Stimulated activated naive B cell treated with anti-CD40 and anti-IgM and Interleukin-4, amounts not matched to agents 10 μg/mL and 1 μg/mL and 100 μg/mL, for 72 hours (primary cell): ENCODE measurements around the gene PLA2G4F.

Experiments used
- ATAC-seq, 2 donors: fragments of 150-1000 bp; cut with Tn5 transposase; replicated peaks; 2 replicates each; pipeline ENCODE4 v1.10.0; 2021; ENCODE audit warnings: moderate library complexity in 1 of 2
- DNase-seq: peaks from one replicate; pipeline ENCODE4 v3.0.0; 2021
- H3K27ac Mint-ChIP-seq: one replicate; pipeline ENCODE4 v1.8.0; 2022; ENCODE audit warnings: mild to moderate bottlenecking, mixed read lengths
- H3K27me3 Mint-ChIP-seq, 2 donors: one replicate each; pipeline ENCODE4 v1.8.0; 2022; ENCODE audit warnings: mixed read lengths in 2 of 2
- H3K36me3 Mint-ChIP-seq, 2 donors: one replicate each; pipeline ENCODE4 v1.8.0; 2022; ENCODE audit warnings: mixed read lengths in 2 of 2, mild to moderate bottlenecking in 1 of 2
- H3K4me1 Mint-ChIP-seq, 2 donors: one replicate each; pipeline ENCODE4 v1.8.0; 2022; ENCODE audit warnings: mixed read lengths in 2 of 2, mild to moderate bottlenecking in 1 of 2
- H3K4me3 Mint-ChIP-seq, 2 donors: one replicate each; pipeline ENCODE4 v1.8.0; 2022; ENCODE audit warnings: mild to moderate bottlenecking in 2 of 2, mixed read lengths in 2 of 2, moderate library complexity in 1 of 2
- H3K9me3 Mint-ChIP-seq, 2 donors: one replicate each; pipeline ENCODE4 v1.8.0; 2022; ENCODE audit warnings: mixed read lengths in 2 of 2, mild to moderate bottlenecking in 1 of 2

The PLA2G4F gene

GRCh38 chr15:42157981-42158765 is 1.7 kb upstream of the PLA2G4F start:
- ATAC-seq (peak in 1 of 2 donors; percentile 22), DNase-seq (no peak)
- H3K27me3 Mint-ChIP-seq: no peaks in the 10 kb centered on the region
- H3K36me3 Mint-ChIP-seq: peaks cover 23 to 30% of the 10 kb centered on the region in 2 donors
- H3K4me3 Mint-ChIP-seq: no peak overlapping the region
- peaks cover 0 to 6% of the 10 kb centered on the region in 2 donors for H3K4me1 Mint-ChIP-seq
- no peak overlapping the region for H3K27ac Mint-ChIP-seq
- H3K9me3 Mint-ChIP-seq: no peaks in the 10 kb centered on the region

DNA sequence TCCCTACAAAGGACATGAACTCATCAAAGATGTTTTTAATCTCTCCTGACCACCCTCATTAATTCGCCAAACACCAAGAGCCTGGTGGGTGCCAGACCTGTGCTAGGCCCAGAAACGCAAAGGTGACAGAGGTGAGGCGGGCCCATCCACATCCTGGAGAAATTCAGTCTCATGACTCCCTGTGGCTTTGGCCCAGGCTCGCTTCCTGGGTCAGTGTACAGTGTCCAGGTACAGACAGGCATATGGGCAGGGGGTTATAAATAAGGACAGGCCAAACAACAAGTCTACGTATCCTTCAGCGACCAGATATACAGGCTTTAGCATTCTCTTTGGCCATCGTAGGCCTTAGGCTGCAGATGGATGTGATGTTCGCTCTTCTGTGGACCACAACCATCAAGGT is 945 bp upstream of the PLA2G4F start:
- ATAC-seq: no peak
- Mint-ChIP-seq H3K4me3 (no peak overlapping the region), H3K36me3 (peaks cover 17 to 25% of the 10 kb centered on the region in 2 donors), H3K27ac (peak overlapping the region; percentile 33), H3K27me3 (no peaks in the 10 kb centered on the region), H3K4me1 (peaks cover 0 to 6% of the 10 kb centered on the region in 2 donors), H3K9me3 (no peaks in the 10 kb centered on the region)
- DNase-seq: no peak

GRCh38 chr15:42155546-42156242 is 742 bp downstream of the PLA2G4F start:
- ATAC-seq (no peak), DNase-seq (no peak)
- Mint-ChIP-seq H3K27ac (no peak overlapping the region), H3K4me3 (no peak overlapping the region), H3K4me1 (peaks cover 0 to 6% of the 10 kb centered on the region in 2 donors), H3K9me3 (no peaks in the 10 kb centered on the region), H3K27me3 (no peaks in the 10 kb centered on the region), H3K36me3 (peaks cover 9 to 16% of the 10 kb centered on the region in 2 donors)

- H3K9me3 Mint-ChIP-seq: no peaks in the 10 kb centered on the region
- DNase-seq: no peak
- H3K4me1 Mint-ChIP-seq: peaks cover 0 to 6% of the 10 kb centered on the region in 2 donors
- H3K4me3 Mint-ChIP-seq: no peak overlapping the region
- peaks cover 7 to 14% of the 10 kb centered on the region in 2 donors for H3K36me3 Mint-ChIP-seq
- H3K27ac Mint-ChIP-seq: no peak overlapping the region
- ATAC-seq: no peak
- H3K27me3 Mint-ChIP-seq: no peaks in the 10 kb centered on the region
Measured at GRCh38 chr15:42154956-42155355, 1.5 kb downstream of the PLA2G4F start.

GRCh38 chr15:42154212-42154941 is 2.1 kb downstream of the PLA2G4F start:
- no peak overlapping the region for H3K4me3 Mint-ChIP-seq
- no peak for DNase-seq
- H3K9me3 Mint-ChIP-seq: no peaks in the 10 kb centered on the region
- peaks cover 0 to 6% of the 10 kb centered on the region in 2 donors for H3K4me1 Mint-ChIP-seq
- H3K27me3 Mint-ChIP-seq: no peaks in the 10 kb centered on the region
- H3K27ac Mint-ChIP-seq: no peak overlapping the region
- H3K36me3 Mint-ChIP-seq: peaks cover 6 to 9% of the 10 kb centered on the region in 2 donors
- no peak for ATAC-seq

DNA sequence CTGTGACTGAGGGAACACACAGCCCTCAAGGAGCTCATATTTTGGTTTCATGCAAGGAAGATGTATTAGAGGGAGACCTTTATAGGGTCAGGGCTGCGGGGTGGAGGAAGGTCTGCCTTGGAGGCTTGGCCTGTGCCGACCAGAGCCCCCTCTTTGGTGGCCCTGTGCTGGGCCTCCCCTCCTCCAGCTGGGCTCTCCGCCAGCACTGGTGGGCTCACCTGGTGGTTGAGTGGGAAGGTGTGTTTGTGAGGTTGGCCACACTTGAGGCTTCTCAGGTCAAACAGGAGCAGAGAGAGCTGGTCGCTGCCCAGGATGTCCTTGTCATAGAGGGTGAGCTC is 2.6 kb downstream of the PLA2G4F start:
- Mint-ChIP-seq H3K4me3 (no peak overlapping the region), H3K27ac (no peak overlapping the region), H3K36me3 (peaks cover 3 to 5% of the 10 kb centered on the region in 2 donors), H3K9me3 (no peaks in the 10 kb centered on the region), H3K4me1 (peaks cover 0 to 6% of the 10 kb centered on the region in 2 donors), H3K27me3 (no peaks in the 10 kb centered on the region)
- ATAC-seq (no peak), DNase-seq (no peak)

DNA sequence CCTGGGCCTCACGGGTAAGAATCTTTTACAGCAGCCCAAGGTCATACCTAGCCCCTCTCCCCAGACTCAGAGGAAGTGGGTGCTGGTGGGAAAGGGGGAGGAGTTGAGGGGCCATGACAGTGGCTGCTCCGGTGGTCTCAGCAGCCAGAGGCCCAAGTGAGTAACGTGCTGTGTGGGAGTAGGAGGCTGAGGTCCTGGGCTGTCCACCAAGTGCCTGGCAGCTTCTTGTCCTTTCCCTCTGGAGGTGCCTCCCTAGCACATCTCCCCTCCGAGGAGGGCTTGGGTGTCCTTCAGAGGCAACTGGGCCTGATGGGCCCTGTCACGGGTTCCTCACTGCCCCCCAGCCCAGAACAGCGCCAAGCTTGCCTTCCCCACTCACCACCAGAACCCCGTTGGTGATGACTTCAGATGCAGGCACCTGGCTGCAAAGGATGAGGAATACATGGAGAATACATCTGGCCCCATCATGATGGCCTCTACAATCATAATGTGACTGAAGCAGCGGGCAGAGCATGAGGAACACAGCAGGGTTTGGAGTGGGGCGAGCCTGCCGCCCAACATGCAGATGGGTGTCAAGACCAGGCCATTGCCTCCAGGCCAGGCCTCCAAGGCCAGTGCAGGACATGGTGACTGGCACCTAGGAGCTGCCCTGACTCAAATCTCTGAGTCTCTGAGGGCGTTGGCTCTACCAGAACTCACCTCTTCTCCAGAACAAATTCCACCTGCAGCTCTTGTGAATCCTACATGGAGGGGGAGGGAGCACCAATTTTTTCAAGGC is 3.3 kb downstream of the PLA2G4F start:
- Mint-ChIP-seq H3K27ac (no peak overlapping the region), H3K9me3 (no peaks in the 10 kb centered on the region), H3K27me3 (no peaks in the 10 kb centered on the region), H3K4me3 (no peak overlapping the region), H3K36me3 (no peaks in the 10 kb centered on the region), H3K4me1 (no peaks in the 10 kb centered on the region)
- ATAC-seq (no peak), DNase-seq (no peak)

- no peak for DNase-seq
- H3K27me3 Mint-ChIP-seq: no peaks in the 10 kb centered on the region
Measured at GRCh38 chr15:42152196-42152920, 4.1 kb downstream of the PLA2G4F start.

GRCh38 chr15:42151736-42152135 is 4.7 kb downstream of the PLA2G4F start:
- Mint-ChIP-seq H3K9me3 (no peaks in the 10 kb centered on the region), H3K27ac (no peak overlapping the region), H3K4me3 (no peak overlapping the region), H3K36me3 (no peaks in the 10 kb centered on the region), H3K4me1 (no peaks in the 10 kb centered on the region), H3K27me3 (no peaks in the 10 kb centered on the region)
- ATAC-seq (no peak), DNase-seq (no peak)

More at GRCh38 chr15:42152196-42152920, 4.1 kb downstream of the PLA2G4F start:
- Mint-ChIP-seq H3K9me3 (no peaks in the 10 kb centered on the region), H3K36me3 (no peaks in the 10 kb centered on the region), H3K4me3 (no peak overlapping the region), H3K4me1 (no peaks in the 10 kb centered on the region), H3K27ac (no peak overlapping the region)
- ATAC-seq: no peak

GRCh38 chr15:42151141-42151561 is 5.3 kb downstream of the PLA2G4F start:
- H3K27ac Mint-ChIP-seq: no peak overlapping the region
- H3K27me3 Mint-ChIP-seq: no peaks in the 10 kb centered on the region
- DNase-seq (no peak), ATAC-seq (no peak)
- no peaks in the 10 kb centered on the region for H3K9me3 Mint-ChIP-seq
- H3K4me3 Mint-ChIP-seq: no peak overlapping the region
- H3K4me1 Mint-ChIP-seq: no peaks in the 10 kb centered on the region
- H3K36me3 Mint-ChIP-seq: no peaks in the 10 kb centered on the region

DNA sequence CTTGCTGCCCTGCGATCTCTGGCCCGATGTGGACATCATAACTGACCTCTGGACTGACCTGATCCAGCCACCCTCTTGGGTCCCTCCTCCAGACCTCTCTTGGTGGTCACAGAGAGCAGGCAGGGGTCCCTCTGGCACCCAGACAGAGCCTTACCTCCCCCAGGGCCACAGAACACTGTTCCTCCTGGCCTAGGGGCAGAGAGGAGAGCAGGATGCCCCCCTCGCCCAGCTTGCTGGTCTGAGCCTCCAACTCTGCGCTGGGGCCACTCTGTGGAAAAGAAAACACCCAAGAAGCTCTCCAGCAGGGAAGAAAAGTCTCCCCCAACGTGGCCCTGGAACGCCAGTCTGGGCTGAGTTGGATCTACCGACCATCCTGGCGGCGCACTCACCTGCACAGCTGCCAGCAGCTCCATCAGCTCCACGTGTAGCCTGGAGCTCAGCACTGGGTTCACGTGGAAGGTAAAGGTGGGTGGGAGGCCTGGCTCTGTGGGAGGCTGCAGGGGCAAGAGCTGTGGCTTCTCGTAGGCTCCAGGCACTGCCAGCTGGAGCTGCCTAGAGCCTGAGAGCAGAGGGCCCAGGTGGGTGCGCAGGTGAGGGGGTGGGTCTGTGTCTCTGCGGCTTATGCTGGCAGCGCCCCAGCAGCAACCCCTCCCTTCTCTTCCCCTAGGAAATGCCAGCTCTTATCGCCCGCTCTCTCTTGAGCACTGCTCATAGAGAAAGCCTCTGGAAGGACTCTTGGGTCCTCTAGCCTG is 6.0 kb downstream of the PLA2G4F start:
- H3K27ac Mint-ChIP-seq: no peak overlapping the region
- H3K27me3 Mint-ChIP-seq: no peaks in the 10 kb centered on the region
- H3K36me3 Mint-ChIP-seq: no peaks in the 10 kb centered on the region
- DNase-seq (no peak), ATAC-seq (no peak)
- H3K4me1 Mint-ChIP-seq: no peaks in the 10 kb centered on the region
- no peak overlapping the region for H3K4me3 Mint-ChIP-seq
- H3K9me3 Mint-ChIP-seq: no peaks in the 10 kb centered on the region

DNA sequence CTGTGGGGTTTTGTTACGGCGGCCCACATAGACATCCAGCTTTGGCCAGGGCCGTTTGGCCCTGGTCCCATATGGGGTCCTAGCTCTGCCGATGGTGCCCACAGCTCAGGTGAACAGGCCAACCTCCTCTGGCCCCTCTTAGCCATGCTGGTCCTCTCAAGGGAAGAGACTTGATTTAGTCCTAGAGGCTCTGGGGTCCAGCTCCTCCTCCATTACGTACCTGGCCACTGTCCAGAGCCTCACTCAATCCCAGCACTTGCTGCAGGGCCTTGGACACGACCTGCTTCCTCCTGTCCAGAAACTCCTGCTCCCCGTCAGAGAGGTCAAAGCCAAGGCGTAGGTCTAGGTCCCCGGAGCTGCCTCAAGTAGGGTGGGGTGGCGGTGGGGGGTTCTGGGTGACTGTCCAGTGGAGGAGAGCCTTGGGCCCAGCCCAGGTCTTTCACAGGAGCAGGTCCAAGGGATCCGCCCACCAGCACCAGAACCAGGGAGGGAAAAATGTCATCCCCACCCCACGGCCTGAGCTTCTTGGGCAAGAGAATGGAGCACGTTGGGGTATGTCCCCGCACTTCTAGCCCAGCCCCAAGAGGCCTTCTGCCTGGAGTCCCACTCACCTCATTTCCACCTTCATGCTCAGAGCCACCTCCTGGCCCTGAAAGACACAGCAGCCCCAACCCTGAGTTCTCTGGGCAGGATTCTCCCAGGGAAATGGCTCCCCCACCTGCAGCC is 6.8 kb downstream of the PLA2G4F start:
- Mint-ChIP-seq H3K4me1 (no peaks in the 10 kb centered on the region), H3K27me3 (peaks cover 0 to 6% of the 10 kb centered on the region in 2 donors), H3K4me3 (no peak overlapping the region), H3K36me3 (no peaks in the 10 kb centered on the region), H3K27ac (no peak overlapping the region), H3K9me3 (no peaks in the 10 kb centered on the region)
- DNase-seq (no peak), ATAC-seq (no peak)
